Loucy (cell line): ENCODE results near the gene CNTN5.

Experiments used
- H2AFZ ChIP-seq: fragments of 200-600 bp; sonication (generic); 2 replicates; pipeline ENCODE4 v1.6.0; 2016; ENCODE audit warnings: antibody characterized with exemption, mild to moderate bottlenecking, low read length, moderate library complexity
- H3F3A ChIP-seq: fragments of 200-600 bp; 2 replicates; pipeline ENCODE4 v1.6.0; 2016; ENCODE audit warnings: antibody characterized with exemption, low read depth, mild to moderate bottlenecking
- H3K27me3 ChIP-seq: fragments of 200-600 bp; sonication (generic); 2 replicates; pipeline ENCODE4 v1.6.1; 2014; ENCODE audit warnings: low read length, mild to moderate bottlenecking; ENCODE audit not compliant: insufficient read depth, poor library complexity, severe bottlenecking
- H3K36me3 ChIP-seq: fragments of 200-600 bp; sonication (generic); 2 replicates; pipeline ENCODE4 v1.6.1; 2016; ENCODE audit warnings: low read length; ENCODE audit not compliant: insufficient read depth
- H3K4me1 ChIP-seq: fragments of 200-600 bp; sonication (generic); 2 replicates; pipeline ENCODE4 v1.5.1; 2014; ENCODE audit warnings: low read length, mild to moderate bottlenecking; ENCODE audit not compliant: insufficient read depth, poor library complexity, severe bottlenecking
- H3K4me2 ChIP-seq: fragments of 200-600 bp; sonication (generic); 2 replicates; pipeline ENCODE4 v1.6.0; 2014; ENCODE audit warnings: antibody characterized with exemption, low read length, low read depth, mild to moderate bottlenecking; ENCODE audit not compliant: poor library complexity, severe bottlenecking
- H3K4me3 ChIP-seq: fragments of 200-600 bp; sonication (generic); 2 replicates; pipeline ENCODE4 v1.5.1; 2014; ENCODE audit warnings: low read length, mild to moderate bottlenecking, mixed read lengths; ENCODE audit not compliant: poor library complexity, severe bottlenecking
- H3K79me2 ChIP-seq: fragments of 200-600 bp; sonication (generic); 2 replicates; pipeline ENCODE4 v1.6.1; 2014; ENCODE audit warnings: low read length; ENCODE audit not compliant: insufficient read depth
- H3K9ac ChIP-seq: fragments of 200-600 bp; sonication (generic); 2 replicates; pipeline ENCODE4 v1.6.0; 2014; ENCODE audit warnings: mild to moderate bottlenecking, low read depth, low read length, moderate library complexity; ENCODE audit not compliant: poor library complexity, severe bottlenecking
- H3K9me2 ChIP-seq: fragments of 200-600 bp; sonication (generic); replicated peaks from 2 replicates; pipeline ENCODE4 v1.6.1; 2016; ENCODE audit warnings: low read depth, low read length, mixed read lengths
- H3K9me3 ChIP-seq: fragments of 200-600 bp; sonication (generic); 2 replicates; pipeline ENCODE4 v1.6.1; 2014; ENCODE audit warnings: mild to moderate bottlenecking, antibody characterized with exemption, low read length, low read depth; ENCODE audit not compliant: insufficient read depth
- H4K20me1 ChIP-seq: fragments of 200-600 bp; sonication (generic); 2 replicates; pipeline ENCODE4 v1.6.0; 2014; ENCODE audit warnings: antibody characterized with exemption, low read length, mild to moderate bottlenecking; ENCODE audit not compliant: insufficient read depth, poor library complexity, severe bottlenecking
- CTCF ChIP-seq: fragments of 200-600 bp; sonication (generic); conservative IDR thresholded peaks from 2 replicates; pipeline ENCODE4 v1.5.1; 2014; ENCODE audit warnings: mild to moderate bottlenecking, antibody characterized with exemption, low read length
- EZH2phosphoT487 ChIP-seq: fragments of 200-600 bp; IDR thresholded peaks from 2 replicates; pipeline ENCODE4 v1.6.1; 2018; ENCODE audit warnings: antibody characterized with exemption, mild to moderate bottlenecking, moderate library complexity, borderline replicate concordance

CNTN5 gene

GRCh38 chr11:100176456-100176855 lies 1155.7 kb downstream of the CNTN5 start:
- H3K9ac ChIP-seq: no peak overlapping the region
- no peaks in the 10 kb centered on the region for H3K79me2 ChIP-seq
- H3K9me2 ChIP-seq: no peaks in the 10 kb centered on the region
- H3K36me3 ChIP-seq: no peaks in the 10 kb centered on the region
- no peaks in the 10 kb centered on the region for H4K20me1 ChIP-seq
- no peaks in the 10 kb centered on the region; the same call in 1 of the 2 replicates for H3K9me3 ChIP-seq
- H3F3A ChIP-seq: no peaks in the 10 kb centered on the region
- no peak for TF ChIP-seq EZH2phosphoT487
- TF ChIP-seq CTCF: no peak
- no peak overlapping the region for H2AFZ ChIP-seq
- H3K27me3 ChIP-seq: no peaks in the 10 kb centered on the region
- H3K4me2 ChIP-seq: no peak overlapping the region
- no peak overlapping the region for H3K4me3 ChIP-seq
- no peaks in the 10 kb centered on the region for H3K4me1 ChIP-seq

DNA sequence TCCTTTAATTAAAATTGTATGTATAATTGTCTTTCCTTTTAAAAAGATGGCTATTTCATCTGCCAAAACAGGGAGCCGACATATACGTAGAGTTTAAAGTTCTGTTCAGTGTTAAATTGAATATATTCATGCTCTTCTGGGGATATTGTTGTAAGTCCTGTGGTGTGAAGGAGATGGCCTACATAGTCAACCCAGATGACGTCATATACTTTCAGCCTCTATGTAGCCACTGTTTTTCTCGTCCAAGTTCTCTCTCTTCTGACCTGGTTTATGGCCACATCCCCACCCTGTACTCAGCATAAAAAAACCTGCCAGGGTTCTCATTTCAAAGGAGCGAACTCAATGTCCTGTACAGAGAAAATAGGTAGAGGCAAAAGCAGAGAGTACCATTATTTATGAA lies 1156.9 kb downstream of the CNTN5 start:
- H3F3A ChIP-seq: no peaks in the 10 kb centered on the region
- H3K9me3 ChIP-seq: no peaks in the 10 kb centered on the region; the same call in 1 of the 2 replicates
- H4K20me1 ChIP-seq: no peaks in the 10 kb centered on the region
- H3K4me3 ChIP-seq: no peak overlapping the region
- H3K79me2 ChIP-seq: no peaks in the 10 kb centered on the region
- no peaks in the 10 kb centered on the region for H3K27me3 ChIP-seq
- no peak overlapping the region for H3K4me2 ChIP-seq
- H3K4me1 ChIP-seq: no peaks in the 10 kb centered on the region
- no peak overlapping the region for H2AFZ ChIP-seq
- no peak overlapping the region for H3K9ac ChIP-seq
- H3K9me2 ChIP-seq: no peaks in the 10 kb centered on the region
- no peaks in the 10 kb centered on the region for H3K36me3 ChIP-seq
- TF ChIP-seq EZH2phosphoT487 (no peak), CTCF (no peak)

DNA sequence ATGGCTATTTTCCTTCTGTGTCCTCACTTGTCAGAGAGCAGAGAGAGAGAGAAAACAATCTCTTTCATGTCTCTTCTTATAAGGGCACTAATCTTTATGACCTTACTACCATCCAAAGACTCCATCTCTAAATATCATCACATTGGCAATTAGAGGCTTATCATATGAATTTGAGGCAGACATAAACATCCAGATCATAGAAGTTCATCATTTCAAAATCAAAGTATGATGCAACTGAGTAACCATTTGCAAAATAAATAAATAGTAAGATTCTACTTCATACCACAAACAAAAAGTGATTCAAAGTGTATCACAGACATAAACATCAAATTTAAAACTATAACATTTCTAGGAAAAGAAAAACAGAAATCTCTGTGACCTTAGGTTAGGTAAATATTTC lies 1161.6 kb downstream of the CNTN5 start:
- no peaks in the 10 kb centered on the region for H3K79me2 ChIP-seq
- no peak overlapping the region for H3K4me3 ChIP-seq
- TF ChIP-seq CTCF: no peak
- no peak for TF ChIP-seq EZH2phosphoT487
- H4K20me1 ChIP-seq: no peaks in the 10 kb centered on the region
- peaks cover 3% of the 10 kb centered on the region; the same call in 1 of the 2 replicates for H3K9me3 ChIP-seq
- no peak overlapping the region for H3K9ac ChIP-seq
- no peaks in the 10 kb centered on the region for H3K27me3 ChIP-seq
- no peak overlapping the region for H3K4me2 ChIP-seq
- H3K9me2 ChIP-seq: no peaks in the 10 kb centered on the region
- H2AFZ ChIP-seq: no peak overlapping the region
- H3K4me1 ChIP-seq: no peaks in the 10 kb centered on the region
- H3F3A ChIP-seq: no peaks in the 10 kb centered on the region
- no peaks in the 10 kb centered on the region for H3K36me3 ChIP-seq
